Measurements from ENCODE around the gene MLLT6.

Gene MLLT6

DNA sequence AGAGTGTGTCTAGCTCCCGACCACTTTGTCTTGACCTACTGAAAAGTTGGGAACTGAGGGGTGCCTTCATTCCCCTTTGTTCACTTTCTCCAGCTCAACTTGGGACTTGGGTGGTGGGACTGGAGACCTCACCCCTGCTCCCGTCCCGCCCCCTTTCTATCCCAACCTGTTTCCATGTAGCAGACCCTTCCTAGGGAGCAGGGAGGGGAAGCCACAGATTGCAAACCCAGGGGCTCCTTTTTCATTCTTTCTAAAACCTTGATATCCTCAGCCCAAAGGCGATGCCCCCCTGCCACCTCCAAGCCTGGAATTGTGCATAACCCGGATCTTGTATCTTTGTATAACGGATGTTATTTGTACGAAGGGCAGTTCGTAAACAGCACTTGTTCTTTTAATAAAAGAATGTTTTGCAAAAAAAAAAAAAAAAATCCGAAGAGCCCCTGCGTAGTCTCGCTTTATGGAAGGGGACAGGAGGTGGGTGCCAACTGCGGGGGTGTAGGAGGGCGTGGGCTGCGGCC is 24.4 kb downstream of the MLLT6 start:
- DNase-seq = no peak

GRCh38 chr17:38729886-38730525 is 24.9 kb downstream of the MLLT6 start, which contains the start of gene CISD3:
Gene CISD3 (plus strand): TSS chr17:38730341. CDS start chr17:38730359, 18 bp downstream.
- peak; percentile 82 for DNase-seq

GRCh38 chr17:38730526-38731379 is 25.7 kb downstream of the MLLT6 start:
- no peak for DNase-seq

DNA sequence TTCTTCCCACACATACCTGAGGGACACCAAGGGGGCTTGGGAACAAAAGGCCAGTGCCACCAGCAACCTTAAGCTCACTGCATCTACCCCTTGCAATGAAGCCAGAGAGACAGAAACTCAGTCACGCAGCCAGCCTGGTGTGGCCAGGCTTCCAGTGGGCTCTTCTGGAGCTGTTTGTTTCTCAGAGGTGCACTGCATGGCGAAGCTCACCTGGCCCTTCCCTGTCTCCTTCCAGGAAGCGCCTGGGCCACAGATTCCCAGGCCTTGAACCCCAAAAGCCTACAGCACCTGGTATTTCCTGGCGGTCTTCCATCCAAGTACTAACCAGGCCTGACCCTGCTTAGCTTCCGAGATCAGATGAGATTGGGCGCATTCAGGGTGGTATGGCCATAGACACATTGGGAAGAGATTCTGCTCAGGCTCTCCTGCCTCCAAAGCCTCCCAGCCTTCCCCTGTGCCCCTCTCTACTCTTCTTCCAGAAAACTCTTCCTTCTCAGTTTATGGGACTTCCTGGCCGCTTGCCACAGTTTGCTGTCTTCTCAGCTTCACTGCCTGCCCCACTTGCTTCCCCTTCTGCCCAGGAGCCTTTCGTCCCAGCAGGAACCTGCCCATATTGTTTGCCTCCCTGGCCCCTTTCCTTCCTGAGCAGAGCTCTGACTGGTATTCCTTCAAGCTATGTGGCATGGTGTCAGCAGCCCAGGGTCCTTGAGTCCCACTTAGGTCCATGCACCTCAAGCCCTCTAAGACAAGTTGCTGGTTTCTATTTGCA is 26.6 kb downstream of the MLLT6 start:
- no peak for DNase-seq

DNA sequence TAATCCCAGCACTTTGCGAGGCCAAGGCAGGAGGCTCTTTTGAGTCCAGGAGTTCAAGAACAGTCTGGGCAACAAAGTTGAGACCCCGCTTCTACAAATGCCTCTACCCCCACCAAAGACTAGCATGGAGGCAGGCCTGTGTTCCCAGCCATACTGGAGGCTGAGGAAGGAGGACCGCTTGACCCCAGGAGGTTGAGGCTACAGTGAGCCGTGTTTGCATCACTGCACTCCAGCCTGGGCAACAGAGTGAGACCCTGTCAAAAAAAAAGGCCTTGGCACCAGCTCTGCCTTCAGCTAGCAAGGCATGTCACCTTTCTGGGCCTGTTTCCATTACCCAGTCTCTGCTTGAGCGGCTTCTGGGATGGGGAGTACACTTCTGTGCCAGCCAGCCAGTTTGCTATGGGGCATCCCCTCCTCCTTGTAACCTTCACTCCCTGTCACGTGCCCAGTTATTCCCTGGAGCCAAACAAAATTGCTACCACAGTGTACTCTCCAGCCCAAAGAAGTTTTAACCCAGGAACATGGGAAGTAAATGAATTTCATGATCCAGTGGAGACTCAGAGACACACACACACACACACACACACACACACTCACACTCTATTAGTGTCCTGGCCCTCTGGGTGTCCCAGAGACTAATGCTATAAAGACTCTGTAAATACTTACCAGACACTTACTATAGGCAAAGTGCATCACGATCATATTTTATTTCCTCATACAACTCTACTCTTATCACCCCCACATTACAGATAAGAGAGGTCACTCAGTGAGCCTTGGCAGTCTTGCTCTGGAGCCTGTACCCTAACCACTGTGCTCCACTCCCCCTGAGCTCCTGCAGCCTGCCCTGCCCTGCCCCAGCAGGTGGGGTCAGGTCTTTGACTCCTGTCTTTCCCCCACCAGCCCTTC is 27.6 kb downstream of the MLLT6 start:
- no peak for DNase-seq

- DNase-seq = no peak
These were observed 28.4 kb downstream of the MLLT6 start for GRCh38 chr17:38733282-38733981.

DNA sequence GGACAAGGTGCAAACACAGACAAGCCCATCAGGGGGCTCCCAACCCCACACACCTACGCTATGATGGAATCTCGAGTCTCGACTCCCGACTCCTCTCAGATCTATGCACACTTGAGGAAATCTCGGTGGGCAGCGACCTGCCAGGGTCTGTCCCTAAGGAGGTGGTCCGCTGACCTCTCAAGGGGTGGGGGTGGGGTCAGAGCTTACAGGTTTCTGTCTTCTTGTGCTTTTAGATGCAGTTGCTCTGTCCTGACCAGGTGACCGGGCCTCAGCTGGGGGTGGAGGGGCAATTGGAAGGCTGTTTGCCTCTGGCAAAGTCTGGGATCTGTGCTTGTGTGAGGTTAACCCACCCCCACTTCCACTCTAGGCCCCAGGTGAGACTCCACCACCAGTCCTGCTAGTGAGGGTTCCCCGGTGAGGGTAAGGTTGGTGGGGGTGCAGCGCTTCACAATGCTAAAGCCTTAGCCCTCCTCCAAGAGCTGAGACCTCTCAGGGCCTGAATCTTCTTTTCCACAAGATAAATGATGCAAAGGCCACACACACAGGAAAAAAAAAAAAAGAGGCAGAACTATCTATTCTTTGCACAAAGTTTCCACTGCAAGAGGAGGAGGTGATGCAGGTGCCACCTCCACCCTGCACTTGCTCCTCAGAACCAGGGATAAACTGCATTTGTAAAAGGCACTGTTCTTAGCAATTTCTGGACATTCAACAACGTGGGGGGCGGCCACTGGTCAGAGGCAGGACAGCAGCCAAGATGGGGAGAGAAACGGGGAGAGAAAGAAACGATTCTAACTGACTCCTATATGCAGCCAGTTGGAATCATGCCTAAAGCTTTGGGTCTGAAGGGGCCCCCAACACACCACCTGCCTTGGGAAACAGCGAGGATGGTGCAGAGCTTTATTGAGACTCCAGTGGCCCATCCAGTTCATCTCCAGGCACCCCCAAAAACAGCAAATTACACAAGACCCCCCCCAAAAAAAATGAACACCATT is 29.2 kb downstream of the MLLT6 start:
- DNase-seq = no peak

- peak; percentile 75 for DNase-seq
These were observed 30.3 kb downstream of the MLLT6 start for GRCh38 chr17:38735161-38735997.

GRCh38 chr17:38738007-38738662 is 33.1 kb downstream of the MLLT6 start:
- DNase-seq = no peak

- DNase-seq = no peak
These were observed 33.6 kb downstream of the MLLT6 start for GRCh38 chr17:38738686-38739085.

GRCh38 chr17:38739305-38739704 is 34.2 kb downstream of the MLLT6 start:
- DNase-seq = no peak

DNA sequence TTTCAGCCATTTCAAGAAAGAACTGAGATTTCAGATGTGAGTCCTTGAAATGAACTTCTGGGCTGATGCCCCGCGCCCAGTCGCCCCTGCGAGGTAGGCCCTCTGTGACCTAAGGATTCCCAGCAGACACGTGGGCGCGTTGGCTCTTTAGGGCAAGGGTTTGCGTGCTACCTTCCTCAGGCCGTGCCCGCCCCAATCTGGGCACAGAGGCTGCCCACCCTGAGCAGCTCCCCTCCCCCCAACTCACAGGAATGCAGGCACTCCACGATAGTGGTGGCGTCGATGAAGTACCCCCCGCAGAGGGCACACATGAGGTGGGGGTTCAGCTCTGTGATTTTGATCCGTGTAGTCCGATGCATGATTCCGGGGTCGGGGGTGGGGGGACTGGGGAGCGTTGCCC is 35.0 kb downstream of the MLLT6 start:
- no peak for DNase-seq

DNA sequence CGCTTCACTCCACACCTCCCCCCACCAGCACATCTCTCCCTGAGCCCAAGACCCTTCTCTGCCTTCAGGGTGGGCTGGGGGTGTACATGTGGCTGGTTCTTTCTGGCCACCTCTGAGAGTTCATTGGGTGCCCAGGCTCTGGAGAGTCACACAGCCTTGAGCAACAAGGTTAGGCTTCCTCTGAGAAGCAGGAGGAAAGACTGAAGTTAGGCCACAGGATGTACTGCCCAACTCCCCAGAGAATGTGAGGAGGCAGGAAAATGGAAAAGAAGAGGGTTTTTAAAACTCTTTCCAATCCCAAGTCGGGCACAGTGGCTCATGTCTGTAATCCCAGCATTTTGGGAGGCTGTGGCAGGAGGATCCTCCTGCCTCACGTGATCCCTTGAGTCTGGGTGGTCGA is 35.7 kb downstream of the MLLT6 start:
- DNase-seq = no peak

DNA sequence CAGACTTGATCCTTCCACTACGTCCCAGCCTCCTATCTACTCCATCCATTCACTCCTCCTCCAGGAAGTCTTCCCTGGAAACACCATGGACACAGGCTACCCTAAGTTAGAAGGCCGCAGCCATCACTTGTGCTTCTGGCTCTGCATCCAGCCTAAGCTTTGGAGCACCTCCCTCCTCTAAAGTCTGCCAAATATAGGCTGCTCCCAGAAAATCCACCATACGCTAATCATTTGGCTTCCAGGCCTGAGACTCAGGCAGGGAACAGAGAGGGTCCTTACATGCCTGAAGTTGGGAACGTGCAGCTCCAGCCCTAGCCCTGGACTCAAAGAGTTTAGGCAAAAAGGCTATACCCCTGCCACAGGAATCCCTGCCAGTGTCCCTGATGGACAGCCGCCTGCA is 36.4 kb downstream of the MLLT6 start:
- DNase-seq = no peak

DNA sequence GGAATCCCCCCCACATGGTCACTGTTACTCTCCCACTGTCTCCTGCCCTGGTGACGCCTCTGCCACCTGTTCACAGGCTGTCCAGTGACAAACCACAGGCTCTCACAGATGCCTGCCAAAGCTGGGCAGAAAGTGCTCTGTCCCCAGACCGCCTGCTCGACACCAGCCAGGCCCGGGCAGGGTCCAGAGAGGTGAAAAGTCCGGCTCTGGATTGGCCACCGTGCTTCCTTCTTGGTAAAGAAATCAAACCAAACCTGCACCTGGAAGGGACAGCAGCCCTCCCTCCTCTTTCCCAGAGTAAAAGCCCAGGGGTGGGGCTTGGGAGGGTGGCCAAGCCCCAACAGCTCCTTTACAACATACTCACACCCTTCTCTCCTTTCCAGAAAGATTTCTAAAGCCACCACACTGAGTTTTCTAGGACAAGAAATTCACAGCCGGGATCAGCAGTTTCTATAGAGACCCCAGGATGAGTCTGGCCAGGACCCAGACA is 36.9 kb downstream of the MLLT6 start:
- DNase-seq = no peak

GRCh38 chr17:38742411-38743308 is 37.6 kb downstream of the MLLT6 start:
- no peak for DNase-seq

DNA sequence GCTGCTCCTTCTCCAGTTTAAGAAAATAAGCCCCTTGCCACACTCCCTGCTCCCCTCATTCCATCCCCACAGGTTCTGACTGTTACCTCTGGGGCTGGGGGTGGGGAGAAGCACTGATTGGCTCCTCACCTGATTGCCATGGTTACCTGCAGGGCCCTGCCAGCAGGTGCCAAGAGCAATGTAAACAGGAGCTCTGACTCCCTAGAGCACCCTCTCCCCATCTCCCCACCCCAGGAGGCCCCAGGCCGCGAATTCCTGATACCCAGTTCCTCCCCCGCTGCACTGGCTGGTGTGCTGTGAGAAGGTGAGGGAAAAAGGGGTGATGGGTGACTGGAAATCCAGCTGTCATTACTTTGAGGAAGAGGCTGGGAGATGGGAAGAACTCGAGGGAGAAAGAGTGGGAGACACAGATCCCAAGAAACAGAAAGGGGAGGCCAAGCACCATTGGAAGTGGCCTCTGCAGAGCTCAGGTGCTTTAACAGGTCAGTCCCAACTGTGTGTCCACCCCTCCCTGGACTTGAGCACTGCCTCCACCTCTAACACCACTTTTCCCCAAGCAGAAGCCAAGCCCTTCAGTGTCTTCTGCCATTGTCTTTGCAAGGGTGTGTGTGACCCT is 38.6 kb downstream of the MLLT6 start:
- no peak for DNase-seq
